IPS DF 6.9 (cell line): ENCODE results near the gene ANKRD40.

ENCODE experiments used
- DNase-seq: peaks from one replicate; pipeline ENCODE4 v3.0.0-alpha.2; 2013; ENCODE audit warnings: low read depth, low spot score
- H3K27ac ChIP-seq: one replicate; pipeline ENCODE4 v1.5.1; 2013; ENCODE audit warnings: low read length, control low read depth
- H3K27me3 ChIP-seq: 2 replicates; pipeline ENCODE4 v1.6.1; 2013; ENCODE audit warnings: mild to moderate bottlenecking, low read length; ENCODE audit not compliant: control insufficient read depth, insufficient read depth
- H3K36me3 ChIP-seq: 2 replicates; pipeline ENCODE4 v1.6.1; 2013; ENCODE audit warnings: low read length; ENCODE audit not compliant: control insufficient read depth, insufficient read depth
- H3K4me1 ChIP-seq: 2 replicates; pipeline ENCODE4 v1.6.1; 2013; ENCODE audit warnings: low read length; ENCODE audit not compliant: control insufficient read depth, insufficient read depth
- H3K4me3 ChIP-seq: 2 replicates; pipeline ENCODE4 v1.5.1; 2013; ENCODE audit warnings: mild to moderate bottlenecking, low read length
- H3K9me3 ChIP-seq: 2 replicates; pipeline ENCODE4 v1.6.1; 2013; ENCODE audit warnings: low read length, inconsistent platforms; ENCODE audit not compliant: control insufficient read depth, insufficient read depth
- WGBS: extraction: QIAGEN DNeasy Blood & Tissue Kit; methylation state at CpG from one replicate; pipeline ENCODE4 v1.1.7; 2013; ENCODE audit warnings: mixed read lengths, missing lambda C conversion rate; ENCODE audit not compliant: insufficient read length, insufficient coverage; 5-methylcytosine and 5-hydroxymethylcytosine counted together

Gene ANKRD40

GRCh38 chr17:50660887-50661345, 46.8 kb downstream of the ANKRD40 start:
- H3K27me3 ChIP-seq: no peaks in the 10 kb centered on the region
- no peak for DNase-seq
- H3K36me3 ChIP-seq: no peaks in the 10 kb centered on the region
- no peaks in the 10 kb centered on the region for H3K9me3 ChIP-seq
- H3K4me1 ChIP-seq: peaks cover 4% of the 10 kb centered on the region; the same call in 1 of the 2 replicates
- H3K27ac ChIP-seq: no peak overlapping the region
- no CpG with 5 or more reads among the region's 10 CpGs for WGBS
- no peak overlapping the region for H3K4me3 ChIP-seq

DNA sequence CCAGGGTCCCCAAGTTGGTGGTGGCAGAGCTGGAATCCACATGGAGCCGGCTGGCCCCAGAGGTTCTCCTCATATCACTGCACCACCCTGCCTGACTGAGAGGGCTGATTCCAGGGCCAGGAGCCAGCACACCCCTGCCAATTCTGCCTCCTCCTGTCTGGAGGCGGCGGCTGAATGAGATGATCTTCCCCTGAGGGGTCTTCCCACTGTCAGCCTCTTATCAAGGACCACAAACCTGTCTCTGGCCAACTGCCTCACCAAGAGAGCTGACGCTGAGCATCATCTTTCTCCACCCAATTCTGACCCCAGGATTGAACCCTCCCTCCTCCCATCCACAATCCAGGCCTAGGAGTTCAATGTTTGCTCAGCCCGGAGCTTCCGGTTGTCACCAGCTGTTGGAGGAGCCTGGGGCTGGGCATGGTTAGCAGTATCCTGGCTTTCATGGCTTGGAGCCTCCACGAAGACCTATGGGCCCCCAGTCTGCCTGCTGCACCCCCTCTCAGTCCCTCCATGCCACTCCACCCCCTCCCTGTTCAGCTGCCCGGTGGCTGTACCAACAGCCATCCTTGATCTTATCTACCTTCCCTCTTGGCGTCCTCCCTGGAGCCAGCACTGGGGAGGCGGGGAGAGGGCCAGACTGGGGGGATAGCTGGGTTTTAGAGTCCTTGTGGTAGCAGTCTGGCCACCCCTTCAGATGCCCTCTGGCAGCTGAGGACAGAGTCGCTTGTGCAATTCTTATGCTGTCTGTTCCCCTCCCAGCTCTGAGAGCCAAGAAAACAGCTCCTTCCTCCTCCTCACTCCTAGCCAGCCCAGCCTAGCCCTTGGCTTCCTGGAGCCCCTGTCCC, 47.5 kb downstream of the ANKRD40 start:
- DNase-seq: no peak
- H3K27me3 ChIP-seq: no peaks in the 10 kb centered on the region
- H3K36me3 ChIP-seq: no peaks in the 10 kb centered on the region
- H3K4me1 ChIP-seq: peaks cover 4% of the 10 kb centered on the region; the same call in 1 of the 2 replicates
- H3K4me3 ChIP-seq: no peak overlapping the region
- H3K27ac ChIP-seq: no peak overlapping the region
- no CpG with 5 or more reads among the region's 11 CpGs for WGBS
- H3K9me3 ChIP-seq: no peaks in the 10 kb centered on the region

- no peak overlapping the region for H3K4me3 ChIP-seq
- no CpG with 5 or more reads among the region's 10 CpGs for WGBS
- no peaks in the 10 kb centered on the region for H3K9me3 ChIP-seq
- H3K4me1 ChIP-seq: peaks cover 4% of the 10 kb centered on the region; the same call in 1 of the 2 replicates
- DNase-seq: no peak
- H3K27ac ChIP-seq: no peak overlapping the region
- no peaks in the 10 kb centered on the region for H3K27me3 ChIP-seq
- no peaks in the 10 kb centered on the region for H3K36me3 ChIP-seq
Measured at GRCh38 chr17:50659179-50659578, 48.5 kb downstream of the ANKRD40 start.

DNA sequence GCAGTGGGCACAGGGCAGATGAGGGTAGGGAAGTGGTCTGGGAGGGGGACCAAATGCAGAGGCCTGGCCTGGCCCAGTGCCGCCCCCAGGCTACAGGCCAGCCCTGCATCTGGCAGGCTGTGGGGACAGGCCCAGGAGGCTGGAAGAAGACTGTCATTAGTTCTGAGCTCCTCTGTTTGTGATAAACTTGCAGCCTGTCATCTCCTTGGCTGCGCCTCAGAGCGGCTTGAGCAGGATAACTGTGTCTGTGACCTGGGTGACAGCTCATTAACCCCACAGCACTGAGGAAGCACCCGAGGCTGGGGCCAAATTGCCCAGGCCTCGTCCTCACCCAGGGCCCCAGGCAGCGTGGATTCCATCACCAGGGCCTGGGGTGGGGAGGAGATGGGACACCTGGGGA, 49.1 kb downstream of the ANKRD40 start:
- no peaks in the 10 kb centered on the region for H3K9me3 ChIP-seq
- no peak overlapping the region for H3K27ac ChIP-seq
- no peak overlapping the region for H3K4me3 ChIP-seq
- no CpG with 5 or more reads among the region's 6 CpGs for WGBS
- H3K4me1 ChIP-seq: peaks cover 4% of the 10 kb centered on the region; the same call in 1 of the 2 replicates
- no peak for DNase-seq
- H3K36me3 ChIP-seq: no peaks in the 10 kb centered on the region
- H3K27me3 ChIP-seq: no peaks in the 10 kb centered on the region

- H3K4me1 ChIP-seq: peaks cover 4% of the 10 kb centered on the region; the same call in 1 of the 2 replicates
- no CpG with 5 or more reads among the region's 7 CpGs for WGBS
- H3K27me3 ChIP-seq: no peaks in the 10 kb centered on the region
- H3K4me3 ChIP-seq: no peak overlapping the region
- no peak for DNase-seq
- H3K27ac ChIP-seq: no peak overlapping the region
- H3K9me3 ChIP-seq: no peaks in the 10 kb centered on the region
- no peaks in the 10 kb centered on the region for H3K36me3 ChIP-seq
Measured at GRCh38 chr17:50657627-50658026, 50.1 kb downstream of the ANKRD40 start.

DNA sequence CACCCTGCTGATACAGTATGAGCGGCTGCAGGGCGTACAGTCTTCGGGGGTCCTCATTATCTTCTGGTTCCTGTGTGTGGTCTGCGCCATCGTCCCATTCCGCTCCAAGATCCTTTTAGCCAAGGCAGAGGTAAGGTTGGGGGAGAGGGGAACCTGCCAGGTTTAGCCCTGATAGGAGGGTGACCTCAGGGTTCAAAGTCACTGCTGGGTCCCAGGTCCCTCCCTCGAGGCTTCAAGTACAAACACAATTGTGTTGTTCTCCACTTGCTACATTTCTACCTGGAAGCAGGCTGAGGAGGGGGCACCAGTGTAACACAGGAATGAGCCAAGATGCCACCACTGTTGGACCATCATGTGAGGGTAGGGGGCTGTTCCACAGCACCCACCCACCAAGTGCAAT, 50.7 kb downstream of the ANKRD40 start:
- no CpG with 5 or more reads among the region's 7 CpGs for WGBS
- H3K27ac ChIP-seq: no peak overlapping the region
- no peaks in the 10 kb centered on the region for H3K27me3 ChIP-seq
- no peak overlapping the region for H3K4me3 ChIP-seq
- H3K4me1 ChIP-seq: peaks cover 4% of the 10 kb centered on the region; the same call in 1 of the 2 replicates
- DNase-seq: no peak
- no peaks in the 10 kb centered on the region for H3K36me3 ChIP-seq
- no peaks in the 10 kb centered on the region for H3K9me3 ChIP-seq

- no peak for DNase-seq
- Histone ChIP-seq H3K36me3 (no peaks in the 10 kb centered on the region), H3K4me3 (no peak overlapping the region), H3K4me1 (no peaks in the 10 kb centered on the region), H3K27ac (no peak overlapping the region), H3K9me3 (no peaks in the 10 kb centered on the region), H3K27me3 (no peaks in the 10 kb centered on the region)
- no CpG with 5 or more reads among the region's 5 CpGs for WGBS
Measured at GRCh38 chr17:50656509-50656908, 51.2 kb downstream of the ANKRD40 start.

- Histone ChIP-seq H3K36me3 (no peaks in the 10 kb centered on the region), H3K27ac (no peak overlapping the region), H3K4me3 (no peak overlapping the region), H3K4me1 (no peaks in the 10 kb centered on the region), H3K9me3 (no peaks in the 10 kb centered on the region), H3K27me3 (no peaks in the 10 kb centered on the region)
- DNase-seq: no peak
- WGBS: no CpG with 5 or more reads among the region's 3 CpGs
Measured at GRCh38 chr17:50653738-50654137, 54.0 kb downstream of the ANKRD40 start.

DNA sequence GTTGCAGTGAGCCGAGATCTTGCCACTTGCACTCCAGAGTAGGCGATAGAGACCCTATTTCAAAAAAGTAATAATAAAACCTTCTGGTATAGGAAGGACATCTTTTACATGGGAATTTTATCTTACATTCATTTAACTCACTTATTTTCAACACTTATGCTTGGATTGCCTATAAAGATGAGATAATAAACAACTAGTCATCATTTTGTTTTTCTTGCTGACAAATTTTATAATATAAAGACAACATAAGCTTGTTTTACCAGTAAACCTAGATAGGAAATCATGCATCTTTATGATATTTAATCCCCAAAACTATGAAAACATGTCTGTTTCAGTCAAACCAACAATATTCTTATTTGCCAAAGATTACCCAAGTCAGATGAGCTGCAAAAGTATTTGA, 56.1 kb downstream of the ANKRD40 start:
- WGBS: no CpG with 5 or more reads among the region's 2 CpGs
- Histone ChIP-seq H3K4me3 (no peak overlapping the region), H3K4me1 (no peaks in the 10 kb centered on the region), H3K27ac (no peak overlapping the region), H3K36me3 (no peaks in the 10 kb centered on the region), H3K9me3 (no peaks in the 10 kb centered on the region), H3K27me3 (no peaks in the 10 kb centered on the region)
- no peak for DNase-seq

DNA sequence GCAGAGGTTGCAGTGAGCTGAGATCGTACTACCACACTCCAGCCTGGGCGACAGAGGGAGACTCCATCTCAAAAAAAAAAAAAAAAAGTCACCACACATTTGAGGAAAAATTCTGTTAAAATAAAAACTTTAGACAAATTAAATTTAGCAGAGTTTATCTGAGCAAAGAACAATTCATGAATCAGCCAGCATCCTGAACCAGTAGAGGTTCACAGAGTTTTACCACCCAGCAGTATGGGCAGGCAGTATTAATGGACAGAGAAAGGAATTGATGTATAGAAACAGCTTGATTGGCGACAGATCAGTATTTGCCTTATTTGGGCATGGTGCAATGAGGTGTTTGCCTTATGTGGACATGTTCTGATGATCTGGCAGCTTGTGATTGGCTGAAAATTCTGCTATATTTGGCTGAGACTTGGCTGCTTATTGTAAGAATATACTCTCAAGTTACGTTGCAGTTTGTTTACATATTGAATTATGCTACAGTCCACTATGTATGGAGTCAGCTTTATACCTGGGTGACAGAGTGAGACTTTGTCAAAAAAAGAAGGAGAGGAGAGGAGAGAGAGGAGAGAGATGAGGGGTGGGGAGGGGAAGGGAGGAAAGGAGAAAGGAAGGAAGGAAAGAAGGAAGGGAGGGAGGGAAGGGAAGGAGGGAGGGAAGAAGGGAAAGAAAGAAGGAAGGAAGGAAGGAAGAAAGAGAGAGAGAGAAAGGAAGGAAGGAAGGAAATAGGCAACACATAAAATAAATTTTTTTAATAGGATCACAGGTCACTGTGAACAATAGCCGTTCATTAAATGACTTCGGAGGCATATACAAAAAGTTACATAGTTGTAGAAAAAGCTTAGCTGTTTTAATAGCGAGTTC, 58.4 kb downstream of the ANKRD40 start:
- H3K27ac ChIP-seq: no peak overlapping the region
- DNase-seq: no peak
- H3K36me3 ChIP-seq: no peaks in the 10 kb centered on the region
- H3K27me3 ChIP-seq: no peaks in the 10 kb centered on the region
- no peaks in the 10 kb centered on the region for H3K4me1 ChIP-seq
- H3K4me3 ChIP-seq: no peak overlapping the region
- WGBS: no CpG with 5 or more reads among the region's 7 CpGs
- no peaks in the 10 kb centered on the region for H3K9me3 ChIP-seq
